AG09319 (cell line): Measurements from ENCODE around the gene BNIPL.

ENCODE experiments used
- DNase-seq: peaks from one replicate; pipeline ENCODE4 v3.0.0-alpha.2; 2010; ENCODE audit warnings: low read depth; ENCODE audit errors: extremely low read depth
- CTCF ChIP-seq: IDR thresholded peaks from 2 replicates; pipeline ENCODE4 v1.5.1; 2011; ENCODE audit warnings: low read depth, mild to moderate bottlenecking, inconsistent platforms, low read length, moderate library complexity

The BNIPL gene

GRCh38 chr1:151026460-151026859 is 9.9 kb upstream of the BNIPL start:
- no peak for TF ChIP-seq CTCF
- no peak for DNase-seq

- TF ChIP-seq CTCF: no peak
- no peak for DNase-seq
Observed at GRCh38 chr1:151032164-151032563, 4.2 kb upstream of the BNIPL start.

GRCh38 chr1:151035167-151035566 is 1.2 kb upstream of the BNIPL start:
- no peak for TF ChIP-seq CTCF
- no peak for DNase-seq

- no peak for DNase-seq
- no peak for TF ChIP-seq CTCF
Observed at GRCh38 chr1:151037032-151037431, 646 bp downstream of the BNIPL start.

- TF ChIP-seq CTCF: no peak
Observed at GRCh38 chr1:151039521-151039920, 3.1 kb downstream of the BNIPL start.

GRCh38 chr1:151043163-151043562 is 6.8 kb downstream of the BNIPL start:
- DNase-seq: no peak
- no peak for TF ChIP-seq CTCF

More at GRCh38 chr1:151039521-151039920, 3.1 kb downstream of the BNIPL start:
- no peak for DNase-seq

GRCh38 chr1:151047591-151047924 is 11.2 kb downstream of the BNIPL start, which contains the start of gene C1orf56:
Gene C1orf56, plus strand, starts transcription at chr1:151047751. Its CDS starts 97 bp downstream, at chr1:151047848.
- TF ChIP-seq CTCF: no peak
- no peak for DNase-seq
